ENCODE measurements around the gene RSAD2. TPM values are rescaled to one million over a fixed set of nuclear protein-coding genes. Genes with fewer than 3 reads are reported as not detected.

RSAD2 gene
- total and polyA plus RNA-seq, 2 donors (not counting 3 experiments of a cell fraction or from before 2014, with no cell fraction given): 0.03 to 0.18 TPM

GRCh38 chr2:6930923-6931647 is 53.5 kb downstream of the RSAD2 start:
- BruUV-seq (replicated peaks): no TSS peak
- no peak overlapping the region for H3K27ac ChIP-seq (ENCODE audit: insufficient read depth, low read depth, low read length)
- no peaks in the 10 kb centered on the region for H3K79me2 ChIP-seq (ENCODE audit: control insufficient read depth, insufficient read depth, low read length)
- DNase-seq (ENCODE audit: low read depth, low spot score): no peak
- H3K9me1 ChIP-seq (replicated peaks; ENCODE audit: control insufficient read depth, extremely low read depth, insufficient read depth, low read length): no peaks in the 10 kb centered on the region
- H3K27me3 ChIP-seq (ENCODE audit: control insufficient read depth in 2 of 2, insufficient read depth in 2 of 2, low read length in 2 of 2): no peaks in the 10 kb centered on the region
- intact Hi-C loops (cut with micrococcal nuclease) (no loop called here), dilution Hi-C loops (cut with MboI; ENCODE audit: extremely low pct_ligation_motif_present, low sequenced_read_pairs) (no loop called here)
- CTCF ChIA-PET: interaction anchor here (1.0 kb wide), 1 partner anchor 34 kb away, joined by 3 read pairs; no protein-coding TSS in a partner anchor
- peak; percentile 33 for FAIRE-seq
- no peaks in the 10 kb centered on the region for H3K4me1 ChIP-seq (ENCODE audit: control insufficient read depth, extremely low read depth, insufficient read depth, low read length)
- H3K36me3 ChIP-seq (ENCODE audit: control insufficient read depth in 2 of 2, extremely low read depth in 1 of 2, insufficient read depth in 2 of 2, low read length in 2 of 2): no peaks in the 10 kb centered on the region
- no peaks in the 10 kb centered on the region for H4K20me1 ChIP-seq (replicated peaks; ENCODE audit: control insufficient read depth, extremely low read depth, insufficient read depth, low read length)
- POLR2A ChIA-PET: no interaction called here
- no peak overlapping the region for H2AFZ ChIP-seq (ENCODE audit: low read depth, low read length)
- no peak overlapping the region for H3K4me2 ChIP-seq (ENCODE audit: insufficient read depth, low read length)
- no peak overlapping the region for H3K4me3 ChIP-seq (replicated peaks in 1 of 3; ENCODE audit: insufficient read depth in 1 of 3, low read depth in 1 of 3, low read length in 3 of 3)
- H3K9ac ChIP-seq (replicated peaks; ENCODE audit: extremely low read depth, insufficient read depth, low read length): no peak overlapping the region
- no peaks in the 10 kb centered on the region for H3K9me3 ChIP-seq (replicated peaks; ENCODE audit: control insufficient read depth, insufficient read depth, low read length)
- no peak for TF ChIP-seq FOS (IDR thresholded peaks at IDR 0.05; ENCODE audit: borderline replicate concordance, insufficient read depth, low read length)
- TF ChIP-seq POLR2AphosphoS5 (IDR thresholded peaks at IDR 0.05; ENCODE audit: insufficient read depth, low read depth, low read length): no peak
- TF ChIP-seq, protein P1, sequence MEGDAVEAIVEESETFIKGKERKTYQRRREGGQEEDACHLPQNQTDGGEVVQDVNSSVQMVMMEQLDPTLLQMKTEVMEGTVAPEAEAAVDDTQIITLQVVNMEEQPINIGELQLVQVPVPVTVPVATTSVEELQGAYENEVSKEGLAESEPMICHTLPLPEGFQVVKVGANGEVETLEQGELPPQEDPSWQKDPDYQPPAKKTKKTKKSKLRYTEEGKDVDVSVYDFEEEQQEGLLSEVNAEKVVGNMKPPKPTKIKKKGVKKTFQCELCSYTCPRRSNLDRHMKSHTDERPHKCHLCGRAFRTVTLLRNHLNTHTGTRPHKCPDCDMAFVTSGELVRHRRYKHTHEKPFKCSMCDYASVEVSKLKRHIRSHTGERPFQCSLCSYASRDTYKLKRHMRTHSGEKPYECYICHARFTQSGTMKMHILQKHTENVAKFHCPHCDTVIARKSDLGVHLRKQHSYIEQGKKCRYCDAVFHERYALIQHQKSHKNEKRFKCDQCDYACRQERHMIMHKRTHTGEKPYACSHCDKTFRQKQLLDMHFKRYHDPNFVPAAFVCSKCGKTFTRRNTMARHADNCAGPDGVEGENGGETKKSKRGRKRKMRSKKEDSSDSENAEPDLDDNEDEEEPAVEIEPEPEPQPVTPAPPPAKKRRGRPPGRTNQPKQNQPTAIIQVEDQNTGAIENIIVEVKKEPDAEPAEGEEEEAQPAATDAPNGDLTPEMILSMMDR (IDR thresholded peaks at IDR 0.05; ENCODE audit: extremely low read depth in 1 of 2, insufficient read depth in 1 of 2, low read depth in 1 of 2, low read length in 2 of 2): no peak

DNA sequence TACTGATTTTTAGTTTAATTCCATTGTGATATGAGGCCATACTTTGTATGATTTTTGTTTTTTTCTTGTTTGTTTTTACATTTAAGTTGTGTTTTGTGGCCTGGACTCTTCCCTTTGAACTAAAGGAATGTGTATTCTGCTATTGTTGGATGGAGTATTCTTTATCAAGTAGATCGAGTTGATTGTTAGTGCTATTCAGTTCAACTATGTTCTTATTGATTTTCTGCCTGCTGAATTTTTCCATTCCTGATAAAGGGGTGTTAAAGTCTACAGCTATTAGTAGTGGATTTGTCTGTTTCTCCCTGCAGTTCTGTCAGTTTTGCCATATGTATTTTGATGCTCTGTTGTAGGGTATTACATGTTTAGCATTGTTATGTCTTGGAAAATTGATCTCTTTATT is 54.2 kb downstream of the RSAD2 start:
- Histone ChIP-seq H3K27me3 (ENCODE audit: control insufficient read depth in 2 of 2, insufficient read depth in 2 of 2, low read length in 2 of 2) (no peaks in the 10 kb centered on the region), H3K4me1 (ENCODE audit: control insufficient read depth, extremely low read depth, insufficient read depth, low read length) (no peaks in the 10 kb centered on the region), H3K36me3 (ENCODE audit: control insufficient read depth in 2 of 2, extremely low read depth in 1 of 2, insufficient read depth in 2 of 2, low read length in 2 of 2) (no peaks in the 10 kb centered on the region), H3K9me3 (replicated peaks; ENCODE audit: control insufficient read depth, insufficient read depth, low read length) (no peaks in the 10 kb centered on the region), H3K79me2 (ENCODE audit: control insufficient read depth, insufficient read depth, low read length) (no peaks in the 10 kb centered on the region), H3K9ac (replicated peaks; ENCODE audit: extremely low read depth, insufficient read depth, low read length) (no peak overlapping the region), H3K9me1 (replicated peaks; ENCODE audit: control insufficient read depth, extremely low read depth, insufficient read depth, low read length) (no peaks in the 10 kb centered on the region), H3K4me2 (ENCODE audit: insufficient read depth, low read length) (no peak overlapping the region), H4K20me1 (replicated peaks; ENCODE audit: control insufficient read depth, extremely low read depth, insufficient read depth, low read length) (no peaks in the 10 kb centered on the region), H2AFZ (ENCODE audit: low read depth, low read length) (no peak overlapping the region), H3K27ac (ENCODE audit: insufficient read depth, low read depth, low read length) (no peak overlapping the region), H3K4me3 (replicated peaks in 1 of 3; ENCODE audit: insufficient read depth in 1 of 3, low read depth in 1 of 3, low read length in 3 of 3) (no peak overlapping the region)
- FAIRE-seq (no peak), DNase-seq (ENCODE audit: low read depth, low spot score) (no peak)
- CTCF ChIA-PET: no interaction called here
- dilution Hi-C loops (cut with MboI; ENCODE audit: extremely low pct_ligation_motif_present, low sequenced_read_pairs): no loop called here
- intact Hi-C loops (cut with micrococcal nuclease): no loop called here
- TF ChIP-seq, protein P1 (IDR thresholded peaks at IDR 0.05; ENCODE audit: extremely low read depth in 1 of 2, insufficient read depth in 1 of 2, low read depth in 1 of 2, low read length in 2 of 2): no peak
- TF ChIP-seq POLR2AphosphoS5 (IDR thresholded peaks at IDR 0.05; ENCODE audit: insufficient read depth, low read depth, low read length) (no peak), MYC (IDR thresholded peaks at IDR 0.05; ENCODE audit: low read depth, low read length) (no peak)
- TF ChIP-seq, protein P2, sequence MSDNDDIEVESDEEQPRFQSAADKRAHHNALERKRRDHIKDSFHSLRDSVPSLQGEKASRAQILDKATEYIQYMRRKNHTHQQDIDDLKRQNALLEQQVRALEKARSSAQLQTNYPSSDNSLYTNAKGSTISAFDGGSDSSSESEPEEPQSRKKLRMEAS (IDR thresholded peaks at IDR 0.05; ENCODE audit: insufficient read depth, insufficient read length): no peak
- no TSS peak for BruUV-seq (replicated peaks)
- POLR2A ChIA-PET: no interaction called here
